Lung (tissue), 12 donors: Measurements from ENCODE around the gene TIMM10. TPM values are rescaled to one million over a fixed set of nuclear protein-coding genes. Genes with fewer than 3 reads are reported as not detected.

Source experiments
- ATAC-seq: fragments of 200-7000 bp; cut with Tn5 transposase; one replicate; pipeline ENCODE4 v1.9.1; 2020; ENCODE audit warnings: moderate number of reproducible peaks; ENCODE audit not compliant: insufficient read depth, low FRiP score
- DNase-seq, 3 donors: peaks; one replicate each; pipeline ENCODE4 v3.0.0-alpha.2; 2013 to 2017
- H3K27ac ChIP-seq, 2 donors: one replicate each; pipeline ENCODE4 v1.5.1; 2013; ENCODE audit warnings: mild to moderate bottlenecking in 2 of 2, moderate library complexity in 2 of 2, control low read depth in 1 of 2, inconsistent platforms in 1 of 2, low read depth in 1 of 2, low read length in 1 of 2
- H3K27me3 ChIP-seq, 3 donors: one replicate each; pipeline ENCODE4 v1.5.1; 2013; ENCODE audit warnings: low read length in 2 of 3; ENCODE audit not compliant: control insufficient read depth in 3 of 3, insufficient read depth in 3 of 3
- H3K36me3 ChIP-seq, 4 donors: one replicate each; pipeline ENCODE4 v1.5.1; 2013; ENCODE audit warnings: low read length in 4 of 4, mild to moderate bottlenecking in 1 of 4, moderate library complexity in 1 of 4; ENCODE audit not compliant: control insufficient read depth in 4 of 4, insufficient read depth in 4 of 4
- H3K4me1 ChIP-seq, 5 donors: one replicate each; pipeline ENCODE4 v1.5.1; 2013; ENCODE audit warnings: low read length in 5 of 5, mild to moderate bottlenecking in 2 of 5, moderate library complexity in 1 of 5; ENCODE audit not compliant: control insufficient read depth in 5 of 5, insufficient read depth in 5 of 5
- H3K4me3 ChIP-seq: one replicate; pipeline ENCODE4 v1.5.1; 2013; ENCODE audit warnings: mild to moderate bottlenecking, control low read depth, moderate library complexity
- H3K9ac ChIP-seq, 2 donors: one replicate each; pipeline ENCODE4 v1.5.1; 2013; ENCODE audit warnings: low read length in 2 of 2, control low read depth in 1 of 2; ENCODE audit not compliant: insufficient read depth in 1 of 2
- H3K9me3 ChIP-seq, 4 donors: one replicate each; pipeline ENCODE4 v1.5.1; 2013; ENCODE audit warnings: low read length in 3 of 4, mild to moderate bottlenecking in 1 of 4, moderate library complexity in 1 of 4; ENCODE audit not compliant: control insufficient read depth in 4 of 4, insufficient read depth in 3 of 4
- CTCF ChIP-seq: IDR thresholded peaks from 2 replicates; pipeline ENCODE4 v1.5.1; 2012; ENCODE audit warnings: mild to moderate bottlenecking; ENCODE audit errors: control extremely low read depth, extremely low read depth
- WGBS, 2 donors: extraction: QIAGEN DNeasy Blood & Tissue Kit; methylation state at CpG; one replicate each; pipeline ENCODE4 v1.1.7; 2013; 5-methylcytosine and 5-hydroxymethylcytosine counted together
- polyA plus RNA-seq, 2 donors: library from polyadenylated mRNA; stranded (reverse); fragments of 200-250 nt; gene quantifications; one replicate each; pipeline ENCODE4 v1.2.1, GENCODE V29; 2013
- total RNA-seq, 2 donors: library from RNA; depleted of rRNA in 1 of 2; stranded (reverse); fragments of >200 nt in 1 of 2; gene quantifications; one replicate each; pipeline ENCODE4 v1.2.1, GENCODE V29; 2014 to 2021
- donor health status: control.
- donor health status: control.
- donor health status: Bipolar disorder and iron deficiency.
- donor health status: healthy.
- donor health status: DM: yes; HTN: yes; CAD: no.

The TIMM10 gene
- total and polyA plus RNA-seq, 4 donors = 10.4 to 64.7 (median 45.8) TPM

GRCh38 chr11:57566005-57566904, 35.7 kb upstream of the TIMM10 start:
- H3K9me3 ChIP-seq = no peaks in the 10 kb centered on the region
- H3K27ac ChIP-seq = peak overlapping the region; percentile 75 to 95
- H3K9ac ChIP-seq = peak overlapping the region; percentile 19 to 56
- DNase-seq = peak in 2 of 3 donors; percentile 57 to 65
- no peak for TF ChIP-seq CTCF
- 15 to 16% methylated on average over 4 of the region's 4 CpGs for WGBS, 2 donors
- peak overlapping the region; percentile 21 for H3K4me3 ChIP-seq
- peaks cover 0 to 1% (median 0%) of the 10 kb centered on the region in 4 donors for H3K36me3 ChIP-seq
- no peaks in the 10 kb centered on the region for H3K27me3 ChIP-seq
- H3K4me1 ChIP-seq = peaks cover 0 to 18% (median 8%) of the 10 kb centered on the region in 5 donors
- ATAC-seq = peak; percentile 38

GRCh38 chr11:57562596-57562995, 32.0 kb upstream of the TIMM10 start:
- Histone ChIP-seq H3K4me1 (peaks cover 0 to 18% (median 5%) of the 10 kb centered on the region in 5 donors), H3K36me3 (peaks cover 0 to 11% (median 6%) of the 10 kb centered on the region in 4 donors), H3K27me3 (no peaks in the 10 kb centered on the region), H3K4me3 (no peak overlapping the region), H3K9ac (no peak overlapping the region), H3K27ac (no peak overlapping the region), H3K9me3 (no peaks in the 10 kb centered on the region)
- WGBS, 2 donors = 83 to 87% methylated on average over 4 of the region's 4 CpGs
- no peak for TF ChIP-seq CTCF
- ATAC-seq = no peak
- no peak for DNase-seq

- no peak overlapping the region for H3K27ac ChIP-seq
- H3K36me3 ChIP-seq = peaks cover 3 to 23% (median 10%) of the 10 kb centered on the region in 4 donors
- no peaks in the 10 kb centered on the region for H3K27me3 ChIP-seq
- H3K9ac ChIP-seq = no peak overlapping the region
- H3K9me3 ChIP-seq = no peaks in the 10 kb centered on the region
- DNase-seq = no peak
- 90 to 96% methylated on average over 4 of the region's 4 CpGs for WGBS, 2 donors
- no peak for TF ChIP-seq CTCF
- no peak overlapping the region for H3K4me3 ChIP-seq
- no peak for ATAC-seq
- peaks cover 0 to under 1% (median 0%) of the 10 kb centered on the region in 5 donors for H3K4me1 ChIP-seq
Observed at GRCh38 chr11:57560146-57560545, 29.6 kb upstream of the TIMM10 start.
